K562 (cell line): ENCODE measurements around the gene CLDN2. TPM values are rescaled to one million over a fixed set of nuclear protein-coding genes. Genes with fewer than 3 reads are reported as not detected.

Experiments
- ELK1 ChIP-seq: sonication (generic); formaldehyde crosslinking; IDR thresholded peaks from 2 replicates; pipeline ENCODE4 v1.8.1; 2022; ENCODE audit warnings: missing genetic modification reagents
- SFPQ ChIP-seq: fragments of 200-400 bp; formaldehyde crosslinking; IDR thresholded peaks from 2 replicates; pipeline ENCODE4 v1.6.1; 2017; ENCODE audit warnings: mild to moderate bottlenecking, low read depth, low read length, moderate library complexity
- SRF ChIP-seq, 2 experiments: fragments of 250-450, 450-650 bp in 1 of 2; sonication (Bioruptor Pico) in 1 of 2; sonication (generic) in 1 of 2; formaldehyde crosslinking; IDR thresholded peaks; 2 replicates each; pipeline versions ENCODE4 v1.5.0 to v1.5.1; 2020 to 2022; ENCODE audit warnings: mild to moderate bottlenecking in 1 of 2, missing genetic modification reagents in 1 of 2
- TRIM24 ChIP-seq, 2 experiments: fragments of 450-650 bp; IDR thresholded peaks; 2 replicates each; pipeline ENCODE4 v1.6.1; 2016
- ZNF12 ChIP-seq: sonication (generic); formaldehyde crosslinking; IDR thresholded peaks from 2 replicates; pipeline ENCODE4 v1.4.0; 2020; ENCODE audit warnings: mild to moderate bottlenecking, missing genetic modification reagents
- ZNF407 ChIP-seq: fragments of 450-650 bp; IDR thresholded peaks from 2 replicates; pipeline ENCODE4 v1.6.1; 2016; ENCODE audit warnings: low read depth
- polyA plus RNA-seq, 8 experiments: library from polyadenylated mRNA; depleted of rRNA in 4 of 8; stranded (reverse) in 5 of 8; unstranded in 3 of 8; fragments of >200 nt; fragmentation: Nextera tagmentation in 2 of 8; fragmentation: Illumina TruSeq in 1 of 8; extraction: Ambion mirVana in 2 of 8; extraction: Trizol in 1 of 8; gene quantifications; 2 replicates each; pipeline versions ENCODE4 v1.2.1 to v1.2.3, GENCODE V29; 2011 to 2014; ENCODE audit warnings: inconsistent platforms in 1 of 8, missing spikeins in 1 of 8
- total RNA-seq, 7 experiments: library from RNA; depleted of rRNA in 6 of 7; stranded (reverse); fragments of >200 nt in 6 of 7; fragmentation: Illumina TruSeq in 2 of 7; extraction: Trizol in 2 of 7; gene quantifications; 2 replicates each; pipeline versions ENCODE4 v1.2.1 to v1.2.3, GENCODE V29; 2011 to 2021; ENCODE audit warnings: low replicate concordance in 1 of 7

CLDN2 gene
- total and polyA plus RNA-seq, 9 of the 15 experiments (the other 6 are each of a cell fraction or from before 2014, with no cell fraction given) = not detected

- TF ChIP-seq ZNF12 (CRISPR knock-in tag) (no peak), SRF (CRISPR knock-in tag; IDR thresholded peaks at IDR 0.05) (no peak), ELK1 (no peak), ZNF407 (no peak), TRIM24 (IDR thresholded peaks at IDR 0.05) (no peak), SFPQ (no peak)
Observed at GRCh38 chrX:106963111-106963510, 42.9 kb downstream of the CLDN2 start (continued).
